ENCODE results near the gene DUOXA1.

DNA sequence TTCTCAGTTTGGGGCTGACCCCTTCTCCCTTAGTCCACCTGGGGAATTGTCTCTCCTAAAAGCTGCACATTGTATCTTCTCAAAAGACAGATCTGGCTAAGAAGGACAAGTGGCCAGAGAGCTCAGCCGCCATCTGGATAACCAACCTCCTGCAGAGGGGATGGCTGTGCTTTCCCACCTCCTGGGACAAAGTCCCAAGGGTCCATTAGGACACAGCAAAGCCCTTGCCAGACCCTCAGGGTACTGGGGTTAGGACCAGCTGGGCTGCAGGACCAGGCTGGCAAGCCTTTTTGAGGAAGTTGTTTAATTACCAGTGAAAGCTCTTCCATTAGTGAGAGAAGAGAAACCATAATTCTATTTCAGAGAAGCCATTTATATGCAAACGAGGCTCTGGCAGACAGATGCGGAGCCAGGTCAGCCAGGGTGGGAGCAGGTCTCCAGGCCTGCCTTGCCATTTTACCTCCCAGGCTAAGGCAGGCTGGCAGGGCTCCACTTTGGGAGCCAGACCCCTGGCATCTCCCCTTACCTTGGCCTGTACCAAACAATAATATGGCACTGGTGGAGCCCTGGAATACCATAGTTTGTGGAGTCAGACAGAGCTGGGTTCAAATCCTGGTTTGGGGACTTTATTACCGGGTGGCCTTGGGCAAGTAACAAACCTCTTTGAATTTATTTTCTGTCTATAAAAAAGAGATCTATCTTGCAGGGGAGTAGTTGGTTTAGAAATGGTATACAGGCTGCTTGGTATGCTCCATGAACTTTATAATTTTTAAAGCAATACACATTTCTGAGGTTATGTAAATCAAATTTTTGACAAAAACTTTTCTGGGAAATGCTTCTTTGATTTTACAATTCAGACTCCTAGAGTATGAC lies 40.2 kb upstream of the DUOXA1 start:
- TF ChIP-seq POLR2AphosphoS5 (IDR thresholded peaks at IDR 0.05; ENCODE audit: low read depth) (no peak), CTCF (conservative IDR thresholded peaks at IDR 0.05; ENCODE audit: low read depth in 2 of 2) (no peak), EZH2 (IDR thresholded peaks at IDR 0.05; ENCODE audit: low read depth, unreplicated experiment) (no peak), CREB1 (CRISPR knock-in tag; IDR thresholded peaks at IDR 0.05; ENCODE audit: low read depth) (no peak), EZH2phosphoT487 (IDR thresholded peaks at IDR 0.05; ENCODE audit: unreplicated experiment) (no peak), REST (IDR thresholded peaks at IDR 0.05; ENCODE audit: unreplicated experiment) (no peak), ETS1 (IDR thresholded peaks at IDR 0.05) (no peak), JUNB (IDR thresholded peaks at IDR 0.05; ENCODE audit: unreplicated experiment) (no peak)
